Mesendoderm (in vitro differentiated cells): ENCODE results near the gene MRNIP.

Experiments used
- DNase-seq: peaks from one replicate; pipeline ENCODE4 v3.0.0; 2013
- H2AK5ac ChIP-seq: 2 replicates; pipeline ENCODE4 v1.6.1; 2013; ENCODE audit warnings: low read length, inconsistent platforms
- H2BK120ac ChIP-seq: 2 replicates; pipeline ENCODE4 v1.6.1; 2013; ENCODE audit warnings: low read depth, mild to moderate bottlenecking, low read length, moderate library complexity, mixed read lengths
- H2BK15ac ChIP-seq: replicated peaks from 2 replicates; pipeline ENCODE4 v1.6.1; 2013; ENCODE audit warnings: low read depth, mild to moderate bottlenecking, moderate library complexity
- H2BK5ac ChIP-seq: 2 replicates; pipeline ENCODE4 v1.6.1; 2013; ENCODE audit warnings: low read length, inconsistent platforms
- H3K18ac ChIP-seq: 2 replicates; pipeline ENCODE4 v1.6.1; 2013; ENCODE audit warnings: mild to moderate bottlenecking, low read length, mixed read lengths
- H3K23ac ChIP-seq: one replicate; pipeline ENCODE4 v1.6.1; 2013; ENCODE audit warnings: low read length
- H3K27ac ChIP-seq: 2 replicates; pipeline ENCODE4 v1.5.1; 2013; ENCODE audit warnings: low read depth, mild to moderate bottlenecking, inconsistent platforms, low read length, moderate library complexity
- H3K27me3 ChIP-seq: 2 replicates; pipeline ENCODE4 v1.6.1; 2013; ENCODE audit warnings: low read length, control low read depth, mild to moderate bottlenecking, inconsistent platforms; ENCODE audit not compliant: insufficient read depth, poor library complexity
- H3K36me3 ChIP-seq: 2 replicates; pipeline ENCODE4 v1.6.1; 2013; ENCODE audit warnings: low read length, inconsistent platforms; ENCODE audit not compliant: control insufficient read depth, insufficient read depth
- H3K4ac ChIP-seq: one replicate; pipeline ENCODE4 v1.6.1; 2013; ENCODE audit warnings: low read depth, mild to moderate bottlenecking, low read length, moderate library complexity
- H3K4me1 ChIP-seq: 2 replicates; pipeline ENCODE4 v1.6.1; 2013; ENCODE audit warnings: low read depth, low read length, inconsistent platforms; ENCODE audit not compliant: control insufficient read depth
- H3K4me2 ChIP-seq: 2 replicates; pipeline ENCODE4 v1.6.1; 2013; ENCODE audit warnings: low read length
- H3K4me3 ChIP-seq: 2 replicates; pipeline ENCODE4 v1.5.1; 2013; ENCODE audit warnings: mild to moderate bottlenecking, low read length
- H3K56ac ChIP-seq: one replicate; pipeline ENCODE4 v1.6.1; 2013; ENCODE audit warnings: low read length
- H3K79me1 ChIP-seq: 2 replicates; pipeline ENCODE4 v1.6.1; 2013; ENCODE audit warnings: low read length, inconsistent platforms
- H3K79me2 ChIP-seq: 2 replicates; pipeline ENCODE4 v1.6.1; 2013; ENCODE audit warnings: mild to moderate bottlenecking, low read length; ENCODE audit not compliant: control insufficient read depth, insufficient read depth
- H3K9ac ChIP-seq: 2 replicates; pipeline ENCODE4 v1.6.1; 2013; ENCODE audit warnings: low read length, inconsistent platforms
- H4K5ac ChIP-seq: one replicate; pipeline ENCODE4 v1.6.1; 2013; ENCODE audit warnings: low read length
- H4K8ac ChIP-seq: one replicate; pipeline ENCODE4 v1.6.1; 2013; ENCODE audit warnings: low read depth, mild to moderate bottlenecking, control low read depth, low read length, moderate library complexity
- WGBS: extraction: QIAGEN DNeasy Blood & Tissue Kit; methylation state at CpG from one replicate; pipeline ENCODE4 v1.1.7; 2013; ENCODE audit warnings: low lambda C conversion rate, missing lambda C conversion rate; ENCODE audit not compliant: insufficient coverage; ENCODE audit errors: extremely low coverage; 5-methylcytosine and 5-hydroxymethylcytosine counted together

MRNIP gene

DNA sequence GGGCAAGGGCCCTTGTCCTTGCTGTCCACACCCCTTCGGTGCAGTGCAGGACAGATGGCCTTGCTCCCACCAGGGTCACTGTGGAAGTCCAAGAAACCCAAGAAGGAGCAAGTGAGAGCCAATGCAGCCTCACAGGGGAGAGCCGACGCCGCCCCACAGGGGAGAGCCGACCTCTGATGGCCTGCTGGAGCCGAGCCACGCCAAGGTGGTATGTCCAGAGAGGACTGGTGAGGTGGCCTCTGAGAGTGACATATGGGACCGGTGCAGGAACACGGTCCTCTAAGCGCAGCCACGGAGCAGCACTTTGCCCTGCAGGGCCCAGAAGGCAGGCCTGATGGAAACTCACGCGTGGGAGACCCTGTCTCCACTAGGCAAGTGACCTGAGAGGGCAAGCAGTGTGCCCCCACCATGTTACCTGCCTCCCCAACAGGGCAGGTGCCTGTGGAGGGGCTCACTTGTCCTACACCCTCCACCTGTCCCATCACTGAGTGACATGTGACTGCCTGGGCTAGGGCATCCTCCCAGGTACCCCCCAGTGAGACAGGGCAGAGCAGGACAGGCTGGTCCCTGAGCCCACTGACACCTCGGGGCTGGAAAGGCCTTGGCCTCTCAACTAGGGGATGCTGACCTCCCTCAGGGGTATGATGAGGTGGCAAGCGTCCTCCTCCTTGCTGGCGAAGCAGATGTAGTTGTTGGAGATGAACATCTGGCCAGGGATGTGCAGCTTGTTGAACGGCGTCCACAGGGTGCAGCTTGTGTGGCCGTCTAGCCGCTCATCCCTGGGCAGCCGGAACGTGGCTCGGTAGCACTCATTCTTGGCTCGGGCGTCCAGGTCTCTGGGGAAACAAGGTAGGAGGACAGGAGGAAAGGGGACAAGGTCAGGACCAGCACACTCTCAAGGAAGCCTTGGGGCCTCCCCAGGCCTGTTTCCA is 32.4 kb upstream of the MRNIP start:
- no peak overlapping the region for H2BK15ac ChIP-seq
- H3K4ac ChIP-seq = no peak overlapping the region
- no peaks in the 10 kb centered on the region for H3K79me1 ChIP-seq
- WGBS = no CpG with 5 or more reads among the region's 25 CpGs
- no peak overlapping the region for H4K5ac ChIP-seq
- DNase-seq = no peak
- no peak overlapping the region for H2BK5ac ChIP-seq
- no peaks in the 10 kb centered on the region for H3K79me2 ChIP-seq
- H3K56ac ChIP-seq = no peak overlapping the region
- H2BK120ac ChIP-seq = no peak overlapping the region
- no peak overlapping the region for H3K23ac ChIP-seq
- H3K27ac ChIP-seq = no peak overlapping the region
- no peaks in the 10 kb centered on the region for H3K27me3 ChIP-seq
- no peak overlapping the region for H3K4me3 ChIP-seq
- H3K18ac ChIP-seq = no peak overlapping the region
- no peak overlapping the region for H3K4me2 ChIP-seq
- no peaks in the 10 kb centered on the region for H3K4me1 ChIP-seq
- no peak overlapping the region for H3K9ac ChIP-seq
- no peak overlapping the region for H2AK5ac ChIP-seq
- peaks cover 6% of the 10 kb centered on the region for H3K36me3 ChIP-seq
- no peak overlapping the region for H4K8ac ChIP-seq

DNA sequence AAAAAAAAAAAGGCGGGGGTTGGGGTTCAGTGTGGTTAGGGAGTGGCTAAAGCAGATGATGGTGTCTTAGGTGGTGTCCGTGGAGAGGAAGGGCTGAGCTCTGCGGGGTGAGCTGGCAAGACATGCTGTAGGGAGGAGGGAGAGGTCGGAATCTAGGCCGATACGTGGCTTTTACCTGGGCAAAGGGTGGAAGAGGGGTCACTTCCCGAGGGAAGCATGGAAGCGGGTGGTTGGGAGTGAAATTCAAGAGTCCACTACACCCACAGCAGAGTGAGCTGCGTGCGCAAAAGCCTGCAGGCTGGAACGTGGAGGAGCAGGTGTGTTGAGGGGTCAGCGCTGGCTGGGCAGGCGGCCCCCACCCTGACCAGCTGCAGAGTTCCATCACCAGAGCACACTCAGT is 31.3 kb upstream of the MRNIP start:
- Histone ChIP-seq H2BK5ac (no peak overlapping the region), H4K5ac (no peak overlapping the region), H3K4ac (no peak overlapping the region), H2AK5ac (no peak overlapping the region), H3K79me2 (no peaks in the 10 kb centered on the region), H3K56ac (no peak overlapping the region), H2BK120ac (no peak overlapping the region), H3K36me3 (peaks cover 8% of the 10 kb centered on the region), H4K8ac (no peak overlapping the region), H3K27ac (no peak overlapping the region), H3K27me3 (no peaks in the 10 kb centered on the region), H2BK15ac (no peak overlapping the region), H3K79me1 (no peaks in the 10 kb centered on the region), H3K4me3 (no peak overlapping the region), H3K9ac (no peak overlapping the region), H3K4me2 (no peak overlapping the region), H3K4me1 (no peaks in the 10 kb centered on the region), H3K23ac (no peak overlapping the region), H3K18ac (no peak overlapping the region)
- no peak for DNase-seq
- WGBS = no CpG with 5 or more reads among the region's 13 CpGs

- WGBS = no CpG with 5 or more reads among the region's 6 CpGs
- peaks cover 15% of the 10 kb centered on the region for H3K36me3 ChIP-seq
Observed at GRCh38 chr5:179887802-179888201, 29.2 kb upstream of the MRNIP start.

GRCh38 chr5:179887095-179887494 is 28.5 kb upstream of the MRNIP start:
- no peaks in the 10 kb centered on the region for H3K79me2 ChIP-seq
- H3K4me1 ChIP-seq = no peaks in the 10 kb centered on the region
- H2BK120ac ChIP-seq = no peak overlapping the region
- H2AK5ac ChIP-seq = no peak overlapping the region
- no peak overlapping the region for H2BK5ac ChIP-seq
- H3K27me3 ChIP-seq = no peaks in the 10 kb centered on the region
- H3K56ac ChIP-seq = no peak overlapping the region
- no peak overlapping the region for H3K18ac ChIP-seq
- no peaks in the 10 kb centered on the region for H3K79me1 ChIP-seq
- no CpG with 5 or more reads among the region's 11 CpGs for WGBS
- no peak for DNase-seq
- no peak overlapping the region for H3K4ac ChIP-seq
- H4K5ac ChIP-seq = no peak overlapping the region
- H3K9ac ChIP-seq = no peak overlapping the region
- H3K23ac ChIP-seq = no peak overlapping the region
- peaks cover 15% of the 10 kb centered on the region for H3K36me3 ChIP-seq
- H3K4me3 ChIP-seq = no peak overlapping the region
- no peak overlapping the region for H3K27ac ChIP-seq
- no peak overlapping the region for H3K4me2 ChIP-seq
- no peak overlapping the region for H2BK15ac ChIP-seq
- no peak overlapping the region for H4K8ac ChIP-seq

More at GRCh38 chr5:179887802-179888201, 29.2 kb upstream of the MRNIP start:
- H4K5ac ChIP-seq = no peak overlapping the region
- no peak overlapping the region for H3K56ac ChIP-seq
- H4K8ac ChIP-seq = no peak overlapping the region
- H3K23ac ChIP-seq = no peak overlapping the region
- H2BK5ac ChIP-seq = no peak overlapping the region
- no peak overlapping the region for H3K27ac ChIP-seq
- H2AK5ac ChIP-seq = no peak overlapping the region
- no peaks in the 10 kb centered on the region for H3K79me1 ChIP-seq
- no peak overlapping the region for H3K18ac ChIP-seq
- no peaks in the 10 kb centered on the region for H3K79me2 ChIP-seq
- no peaks in the 10 kb centered on the region for H3K27me3 ChIP-seq
- no peak overlapping the region for H3K4me2 ChIP-seq
- no peak overlapping the region for H3K4me3 ChIP-seq
- no peak overlapping the region for H2BK120ac ChIP-seq
- DNase-seq = no peak
- H3K9ac ChIP-seq = no peak overlapping the region
- H3K4me1 ChIP-seq = no peaks in the 10 kb centered on the region
- no peak overlapping the region for H2BK15ac ChIP-seq
- H3K4ac ChIP-seq = no peak overlapping the region

DNA sequence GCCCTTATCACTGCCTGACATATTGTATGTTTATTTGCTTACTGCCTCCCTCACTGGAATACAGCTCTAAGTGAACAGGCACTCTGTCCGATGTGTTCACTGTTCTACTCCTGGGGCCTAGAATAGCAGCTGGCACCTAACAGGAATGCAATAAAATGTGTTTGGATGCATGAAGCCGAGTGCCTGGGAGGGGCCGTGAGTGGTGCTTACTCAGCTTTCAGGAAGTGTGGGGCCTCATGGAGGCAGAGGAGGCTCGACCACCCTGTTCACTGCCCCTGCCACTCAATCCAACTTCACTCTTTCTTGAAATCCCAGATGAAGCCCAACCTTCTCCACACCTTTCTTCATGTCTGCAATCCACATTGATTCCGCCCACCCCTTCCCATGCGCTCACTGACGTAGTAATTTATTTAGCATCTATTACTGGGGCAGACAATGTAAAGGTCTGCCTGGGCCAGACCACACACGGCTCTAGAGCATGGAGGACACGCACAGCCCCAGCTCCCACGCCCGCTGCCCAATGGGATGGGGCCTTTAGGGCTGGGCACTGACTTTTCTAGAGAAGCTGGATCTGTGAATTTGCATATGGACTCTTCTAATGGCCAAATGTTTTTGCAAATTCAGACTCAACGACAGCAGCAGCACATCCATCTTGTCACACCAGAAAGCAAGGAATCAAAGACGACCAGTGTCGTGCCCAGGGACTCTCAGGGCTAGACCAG is 27.7 kb upstream of the MRNIP start:
- no CpG with 5 or more reads among the region's 14 CpGs for WGBS
- H3K36me3 ChIP-seq = peaks cover 15% of the 10 kb centered on the region

More for the DNA sequence above, 27.7 kb upstream of the MRNIP start:
- H3K56ac ChIP-seq = no peak overlapping the region
- no peak overlapping the region for H2BK15ac ChIP-seq
- H3K79me1 ChIP-seq = no peaks in the 10 kb centered on the region
- H3K27me3 ChIP-seq = no peaks in the 10 kb centered on the region
- H2AK5ac ChIP-seq = no peak overlapping the region
- H2BK120ac ChIP-seq = no peak overlapping the region
- no peak overlapping the region for H3K18ac ChIP-seq
- no peak overlapping the region for H3K4me2 ChIP-seq
- H3K4ac ChIP-seq = no peak overlapping the region
- no peaks in the 10 kb centered on the region for H3K4me1 ChIP-seq
- H2BK5ac ChIP-seq = no peak overlapping the region
- H3K23ac ChIP-seq = no peak overlapping the region
- DNase-seq = no peak
- no peak overlapping the region for H3K4me3 ChIP-seq
- H4K8ac ChIP-seq = no peak overlapping the region
- H4K5ac ChIP-seq = no peak overlapping the region
- no peak overlapping the region for H3K27ac ChIP-seq
- no peak overlapping the region for H3K9ac ChIP-seq
- H3K79me2 ChIP-seq = no peaks in the 10 kb centered on the region
